ENCODE measurements around the gene AP1G2.

AP1G2 gene

GRCh38 chr14:23571701-23572523 is 4.3 kb upstream of the AP1G2 start:
- no peak for DNase-seq (ENCODE audit: low read depth in 2 of 3, low spot score in 2 of 3)

- DNase-seq (ENCODE audit: low read depth in 2 of 3, low spot score in 2 of 3) = no peak
Observed at GRCh38 chr14:23570806-23571483, 3.4 kb upstream of the AP1G2 start.

GRCh38 chr14:23569443-23570151 is 2.0 kb upstream of the AP1G2 start:
- DNase-seq (ENCODE audit: low read depth in 2 of 3, low spot score in 2 of 3) = no peak

GRCh38 chr14:23568600-23569331 is 1.2 kb upstream of the AP1G2 start:
- DNase-seq (ENCODE audit: low read depth in 2 of 3, low spot score in 2 of 3) = no peak

GRCh38 chr14:23568021-23568599 is 519 bp upstream of the AP1G2 start:
- DNase-seq (ENCODE audit: low read depth in 2 of 3, low spot score in 2 of 3) = no peak

- DNase-seq (ENCODE audit: low read depth in 2 of 3, low spot score in 2 of 3) = no peak
Observed at GRCh38 chr14:23566778-23567185, 809 bp downstream of the AP1G2 start.

- DNase-seq (ENCODE audit: low read depth in 2 of 3, low spot score in 2 of 3) = no peak
Observed at GRCh38 chr14:23566112-23566777, 1.3 kb downstream of the AP1G2 start.

- no peak for DNase-seq (ENCODE audit: low read depth in 2 of 3, low spot score in 2 of 3)
Observed at GRCh38 chr14:23565626-23566025, 2.0 kb downstream of the AP1G2 start.

- no peak for DNase-seq (ENCODE audit: low read depth in 2 of 3, low spot score in 2 of 3)
Observed at GRCh38 chr14:23564876-23565275, 2.7 kb downstream of the AP1G2 start.

GRCh38 chr14:23564181-23564812 is 3.3 kb downstream of the AP1G2 start:
- no peak for DNase-seq (ENCODE audit: low read depth in 2 of 3, low spot score in 2 of 3)

- DNase-seq (ENCODE audit: low read depth in 2 of 3, low spot score in 2 of 3) = no peak
Observed at GRCh38 chr14:23563473-23564180, 4.0 kb downstream of the AP1G2 start.

- DNase-seq (ENCODE audit: low read depth in 2 of 3, low spot score in 2 of 3) = no peak
Observed at GRCh38 chr14:23562822-23563472, 4.6 kb downstream of the AP1G2 start.

GRCh38 chr14:23561873-23562821 is 5.4 kb downstream of the AP1G2 start:
- no peak for DNase-seq (ENCODE audit: low read depth in 2 of 3, low spot score in 2 of 3)

GRCh38 chr14:23561259-23561658 is 6.3 kb downstream of the AP1G2 start:
- no peak for DNase-seq (ENCODE audit: low read depth in 2 of 3, low spot score in 2 of 3)

- no peak for DNase-seq (ENCODE audit: low read depth in 2 of 3, low spot score in 2 of 3)
Observed at GRCh38 chr14:23559926-23560520, 7.6 kb downstream of the AP1G2 start.

GRCh38 chr14:23559010-23559925 is 8.3 kb downstream of the AP1G2 start:
- DNase-seq (ENCODE audit: low read depth in 2 of 3, low spot score in 2 of 3) = peak in 2 of 3 experiments; percentile 47 to 60

All from activated CD8-positive, alpha-beta memory T cell treated with anti-CD3 and anti-CD28 coated beads for 48 hours (primary cell).